ENCODE results near the gene GSTT2B.
"Not testable (repeated sequence)": the region's sequence is repeated elsewhere in the genome, so short reads cannot be mapped to it uniquely, and the experiment has no call there.

The GSTT2B gene, protein sequence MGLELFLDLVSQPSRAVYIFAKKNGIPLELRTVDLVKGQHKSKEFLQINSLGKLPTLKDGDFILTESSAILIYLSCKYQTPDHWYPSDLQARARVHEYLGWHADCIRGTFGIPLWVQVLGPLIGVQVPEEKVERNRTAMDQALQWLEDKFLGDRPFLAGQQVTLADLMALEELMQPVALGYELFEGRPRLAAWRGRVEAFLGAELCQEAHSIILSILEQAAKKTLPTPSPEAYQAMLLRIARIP

DNA sequence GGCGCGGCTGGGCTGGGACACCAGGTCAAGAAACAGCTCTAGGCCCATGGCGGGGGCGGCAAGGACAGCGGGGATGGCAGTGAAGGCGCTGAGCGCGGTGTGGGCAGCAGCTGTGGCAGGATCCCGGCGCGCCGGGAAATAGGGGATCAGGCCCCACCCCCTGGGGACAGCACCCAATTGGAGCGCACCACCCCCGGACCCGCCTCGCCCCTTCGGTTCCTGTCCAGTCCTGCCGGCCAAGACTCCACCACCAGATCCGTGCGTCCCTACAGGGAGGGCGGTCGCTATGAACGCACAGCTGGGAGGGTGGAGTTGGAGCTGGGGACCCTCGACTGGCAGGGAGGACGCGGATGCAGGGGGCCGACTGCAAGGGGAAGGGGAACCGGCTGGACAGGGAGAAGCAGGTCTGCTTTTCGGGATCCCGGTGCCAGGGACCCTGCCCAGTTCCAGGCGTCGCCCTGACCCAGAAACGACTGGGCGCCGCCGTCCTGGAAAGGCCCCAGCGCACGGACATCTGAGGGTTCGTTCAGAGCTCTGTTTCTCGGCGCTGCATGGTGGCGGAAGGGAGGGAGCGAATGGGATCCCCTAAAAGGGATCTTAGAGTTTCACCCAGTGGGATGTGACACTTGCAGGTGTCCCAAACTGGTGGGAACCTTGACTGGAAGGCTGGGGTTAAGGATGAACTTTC is at the start of gene GSTT2B:
Gene GSTT2B, minus strand, starts transcription at position 112 of the 688 bp plus-strand sequence. Its CDS starts 64 bp downstream, at position 48.
- not testable (repeated sequence) for DNase-seq

DNA sequence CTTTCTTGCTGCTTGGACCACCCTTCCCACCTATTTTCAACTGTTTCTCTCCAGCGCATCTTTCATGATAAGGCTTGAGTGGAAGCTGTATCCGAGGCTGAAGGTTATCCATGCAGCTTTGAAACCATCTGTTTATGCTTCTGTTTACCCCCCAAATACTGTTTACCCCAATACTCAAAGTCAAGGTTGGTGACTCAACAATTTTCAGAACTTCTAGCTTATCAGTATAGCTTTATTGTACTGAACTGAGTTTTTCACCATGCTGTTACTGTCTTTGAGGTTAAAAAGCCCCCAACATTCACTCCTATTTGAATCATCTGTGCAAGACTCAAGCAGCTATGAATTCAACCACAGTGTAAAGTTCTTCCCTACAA is 49.0 kb upstream of the GSTT2B start:
- DNase-seq, result no peak

DNA sequence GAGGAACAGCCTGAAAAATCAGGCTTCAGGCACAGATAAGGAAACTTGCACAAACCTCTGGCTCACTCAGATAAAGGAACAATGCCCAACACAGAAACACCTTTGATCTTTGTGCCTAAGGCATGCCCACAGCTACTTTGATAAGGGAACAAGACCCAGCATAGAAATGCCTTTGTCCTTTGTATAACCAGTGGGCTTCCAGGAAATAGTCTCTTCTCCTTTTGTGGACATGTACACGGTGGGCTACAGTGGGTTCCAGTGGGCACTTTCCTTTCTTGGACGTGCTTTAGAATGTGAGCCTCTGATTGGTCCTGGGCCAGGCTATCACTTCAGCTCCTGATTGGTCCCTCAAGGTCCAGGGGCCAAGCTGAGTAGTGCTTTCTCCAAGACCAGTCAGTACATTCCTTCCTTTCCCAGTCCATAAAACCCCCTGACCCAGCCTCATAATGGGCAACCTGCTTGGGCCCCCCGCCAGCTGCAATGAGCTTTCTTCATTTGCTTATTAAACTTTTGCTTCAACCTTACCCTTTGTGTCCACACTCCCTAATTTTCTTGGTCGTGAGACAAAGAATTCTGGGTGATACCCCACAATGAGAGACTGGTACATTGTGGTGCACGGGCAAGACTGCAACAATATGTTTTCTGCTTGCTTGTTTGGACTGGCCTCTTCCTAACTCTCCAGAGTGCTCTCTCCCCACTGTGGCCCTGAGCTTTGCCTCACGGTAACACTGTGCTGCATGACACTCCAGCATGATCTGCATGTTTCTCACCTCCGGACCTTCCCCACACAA is 48.4 kb upstream of the GSTT2B start:
- DNase-seq, result no peak

GRCh38 chr22:24008381-24009226 is 47.6 kb upstream of the GSTT2B start:
- no peak for DNase-seq

DNA sequence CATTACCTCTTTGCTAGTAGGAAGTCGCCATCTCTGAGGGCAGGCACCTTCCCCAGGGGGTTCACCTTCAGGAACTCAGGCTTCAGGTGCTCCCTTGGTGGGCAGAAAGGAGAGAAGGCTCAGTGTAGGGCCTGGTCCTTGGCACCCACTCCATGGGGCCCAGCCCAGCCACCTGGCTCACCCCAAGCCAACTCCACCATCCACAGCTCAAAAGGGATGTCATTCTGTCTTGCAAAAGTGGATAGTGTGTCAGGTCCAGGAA is 47.0 kb upstream of the GSTT2B start:
- DNase-seq, result no peak

DNA sequence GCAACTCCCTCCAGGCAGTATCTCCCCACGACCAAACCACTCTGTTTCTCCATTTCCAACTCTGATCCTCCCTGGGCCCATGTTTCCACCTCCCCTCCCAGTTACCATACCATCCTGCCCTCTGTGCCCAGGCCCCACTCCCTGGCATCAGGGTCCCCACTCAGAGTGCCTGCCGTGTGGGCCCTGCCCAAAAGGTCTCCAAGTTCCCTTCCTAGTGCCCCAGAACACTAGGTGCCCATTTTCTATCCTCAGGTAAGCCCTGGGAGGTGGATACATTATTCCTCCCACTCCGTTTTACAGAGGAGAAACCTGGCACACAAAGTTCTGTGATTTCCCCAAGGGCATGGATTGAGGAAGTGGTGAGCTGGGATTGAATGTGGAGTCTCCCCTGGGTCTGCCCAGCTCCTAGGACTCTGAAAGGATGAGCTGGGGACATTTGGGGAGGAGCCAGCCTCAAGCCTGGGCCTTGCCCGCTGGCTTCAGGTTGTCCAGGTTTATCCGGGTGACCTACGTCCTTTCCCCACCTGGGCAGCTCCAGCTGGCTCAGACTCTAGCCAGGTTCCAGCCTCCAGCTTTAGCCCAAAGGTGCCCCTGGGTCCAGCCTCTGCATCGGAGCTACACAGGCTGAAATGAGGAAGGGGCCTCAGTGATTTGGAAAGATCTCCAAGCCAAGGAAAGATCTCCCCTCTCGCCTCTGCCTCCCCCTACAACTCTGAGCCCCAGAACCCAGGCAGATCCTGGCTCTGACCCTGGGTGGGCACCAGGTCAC is 46.4 kb upstream of the GSTT2B start:
- DNase-seq, result no peak

GRCh38 chr22:24006914-24007214 is 45.9 kb upstream of the GSTT2B start:
- DNase-seq, result no peak

- no peak for DNase-seq
Measured at GRCh38 chr22:24006207-24006913, 45.4 kb upstream of the GSTT2B start.

DNA sequence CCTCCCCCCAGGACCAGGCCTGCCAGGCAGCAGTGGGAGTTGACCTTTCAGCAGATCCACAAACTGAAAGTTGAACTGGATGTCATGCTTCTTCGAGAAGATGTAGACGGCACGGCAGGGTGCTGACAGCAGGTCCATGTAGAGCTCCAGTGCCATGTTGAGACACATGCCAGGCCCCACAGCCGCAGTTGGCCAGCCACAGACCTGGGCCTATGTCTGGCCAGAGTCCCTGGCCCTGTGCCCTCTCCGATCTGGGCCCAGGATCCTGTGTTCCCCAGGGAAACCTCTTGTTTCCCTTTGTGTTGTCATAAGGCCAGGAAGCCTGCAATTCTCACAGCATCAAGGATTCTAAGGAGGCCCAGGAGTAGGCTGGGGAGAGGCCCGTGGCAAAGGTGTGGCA is 44.2 kb upstream of the GSTT2B start, which contains the start of gene GSTT4:
Gene GSTT4, minus strand, starts transcription at position 253 of the 400 bp plus-strand sequence. Its CDS starts 97 bp downstream, at position 156.
- DNase-seq, result no peak

- DNase-seq, result no peak
Measured at GRCh38 chr22:24003887-24004286, 42.9 kb upstream of the GSTT2B start.

GRCh38 chr22:24002851-24003250 is 41.9 kb upstream of the GSTT2B start:
- DNase-seq, result no peak

DNA sequence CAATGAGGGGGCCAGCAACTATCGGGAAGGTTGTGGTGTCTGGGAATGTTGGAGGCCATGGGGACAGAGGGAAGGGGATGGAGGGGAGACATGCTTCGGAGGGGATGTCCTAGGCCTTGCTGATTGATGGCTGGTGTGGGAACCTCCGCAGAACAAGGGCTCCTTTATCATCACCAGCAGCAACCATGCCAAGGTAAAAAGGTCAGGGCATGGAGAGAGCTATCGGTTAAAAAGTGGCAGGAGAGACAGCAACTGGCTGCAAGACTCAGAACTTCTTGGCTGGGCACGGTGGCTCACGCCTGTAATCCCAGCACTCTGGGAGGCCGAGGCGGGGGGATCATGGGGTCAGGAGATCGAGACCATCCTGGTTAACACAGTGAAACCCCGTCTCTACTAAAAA is 41.3 kb upstream of the GSTT2B start:
- no peak for DNase-seq

- no peak for DNase-seq
Measured at GRCh38 chr22:24001314-24001713, 40.3 kb upstream of the GSTT2B start.

DNA sequence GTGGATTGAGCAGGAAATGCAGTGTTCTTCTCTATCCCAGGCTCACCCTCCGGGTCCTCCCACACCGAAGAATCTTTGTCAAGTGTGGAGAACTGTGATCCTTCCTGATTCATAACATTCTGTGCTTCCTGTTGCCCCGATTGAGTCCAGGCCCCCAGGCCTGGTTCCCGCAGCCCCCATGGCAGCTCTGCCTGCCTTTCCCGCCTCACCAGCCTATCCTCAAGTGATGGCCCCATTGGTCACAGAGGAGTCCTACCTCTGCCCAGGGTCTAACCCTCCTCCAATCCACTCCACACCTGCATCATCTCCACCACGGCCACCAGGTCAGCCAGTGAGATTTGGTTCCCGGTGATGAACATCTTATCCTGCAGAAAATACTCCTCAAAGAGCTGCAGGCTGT is 38.8 kb upstream of the GSTT2B start:
- not testable (repeated sequence) for DNase-seq

GRCh38 chr22:23997092-23997491 is 36.1 kb upstream of the GSTT2B start:
- DNase-seq, result no peak

DNA sequence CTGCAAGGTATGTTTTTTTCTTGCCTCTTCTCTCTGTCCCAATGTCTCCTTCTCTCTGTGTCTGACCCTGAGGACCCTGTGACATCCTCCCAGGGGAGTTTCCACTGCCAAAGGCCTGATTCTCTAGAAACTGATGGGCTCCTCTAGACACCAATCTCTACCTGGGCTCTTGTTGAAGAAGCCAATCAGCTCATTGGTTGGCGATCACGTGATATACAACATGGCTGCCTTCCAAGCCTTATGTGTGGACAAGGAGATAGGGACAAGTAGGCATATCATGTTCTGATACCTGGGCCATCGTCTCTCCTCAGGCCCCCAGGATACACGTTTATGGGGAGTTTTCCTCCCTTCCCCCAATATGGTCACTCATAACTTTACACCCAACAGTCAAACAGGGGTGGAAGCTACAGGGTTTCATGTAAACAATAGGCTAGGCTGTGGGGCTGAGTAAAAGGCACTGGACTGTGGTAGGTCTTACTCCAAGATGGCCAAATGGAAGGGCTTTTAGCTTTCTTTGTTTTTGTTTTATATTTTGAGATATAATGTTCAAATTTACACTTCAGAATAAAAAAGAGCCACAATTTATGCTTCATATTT is 32.7 kb upstream of the GSTT2B start:
- DNase-seq, result not testable (repeated sequence)

DNA sequence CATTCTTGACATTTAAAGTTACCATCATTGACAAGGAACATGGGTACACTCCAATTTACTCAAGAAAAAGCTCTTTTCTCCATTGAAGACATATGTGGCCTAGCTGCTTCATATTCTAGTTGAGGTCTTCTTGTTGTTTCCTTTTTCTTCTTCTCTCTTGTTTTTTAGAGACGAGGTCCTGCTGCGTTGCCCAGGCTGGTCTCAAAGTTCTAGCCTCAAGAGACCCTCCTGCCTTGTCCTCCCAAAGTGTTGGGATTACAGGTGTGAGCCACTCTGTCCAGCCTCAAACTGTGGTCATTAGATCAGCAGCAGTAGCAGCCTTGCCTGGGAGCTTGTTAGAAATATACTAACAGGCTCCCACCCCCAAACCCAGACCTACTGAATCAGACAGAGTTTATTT is 32.1 kb upstream of the GSTT2B start:
- not testable (repeated sequence) for DNase-seq

DNA sequence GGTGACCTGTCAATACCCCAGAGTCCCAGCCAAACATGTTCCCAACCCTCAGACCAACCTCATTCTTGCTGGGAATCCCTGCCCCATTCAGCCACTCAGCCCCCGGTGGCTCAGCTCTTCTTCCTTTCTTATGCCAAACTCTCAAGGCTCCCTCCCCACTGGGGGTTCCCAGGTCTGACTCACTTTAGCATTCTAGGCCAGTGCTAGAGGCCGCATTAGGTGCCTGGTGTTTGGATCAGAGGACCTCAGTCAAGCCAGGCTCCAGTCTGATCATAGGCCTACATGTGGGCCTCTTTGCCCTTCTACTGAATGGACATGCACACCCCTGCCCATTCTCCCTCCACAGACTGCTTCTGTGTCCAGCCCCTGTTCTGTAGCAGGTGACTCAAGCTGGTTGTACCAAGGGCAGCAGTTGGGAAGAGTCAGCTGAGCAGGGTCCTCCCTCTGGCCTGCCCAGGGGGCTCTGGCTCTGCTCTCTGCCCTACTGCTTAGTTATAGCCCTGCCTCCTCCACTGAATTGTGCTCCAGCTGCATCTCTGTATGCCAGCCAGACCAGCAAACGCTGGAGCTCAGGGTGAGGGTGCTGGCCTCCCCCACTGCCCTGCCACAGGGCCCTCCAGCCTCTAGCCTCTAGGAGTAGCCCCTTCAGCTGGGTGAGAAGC is 28.7 kb upstream of the GSTT2B start:
- DNase-seq, result not testable (repeated sequence)

- not testable (repeated sequence) for DNase-seq
Measured at GRCh38 chr22:23986538-23987178, 25.7 kb upstream of the GSTT2B start.

DNA sequence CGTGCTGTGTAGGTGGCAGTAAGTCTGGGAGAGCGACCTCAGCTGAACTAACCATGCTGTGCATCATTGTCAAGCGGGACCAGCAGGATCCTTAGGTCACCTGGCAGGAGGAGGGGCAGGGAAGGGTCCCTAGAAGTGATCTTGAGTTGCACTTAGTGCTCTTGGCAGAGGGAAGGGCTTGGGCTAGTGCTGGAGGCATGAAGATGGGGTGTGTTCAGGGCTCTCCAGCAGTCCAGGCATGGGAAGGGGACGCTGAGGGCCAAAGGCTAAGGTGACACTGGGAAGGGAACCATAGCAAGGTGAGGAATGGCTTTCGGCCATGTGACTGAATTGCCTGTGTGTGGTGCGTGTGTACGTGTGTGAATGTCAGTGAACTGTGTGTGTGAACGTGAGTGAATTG is 25.1 kb upstream of the GSTT2B start:
- DNase-seq, result not testable (repeated sequence)

Measured in CD4-positive, alpha-beta T cell treated with Interleukin-17A for 4 hours (primary cell).